H1 (cell line): ENCODE measurements around the gene SEMA4C. TPM values are rescaled to one million over a fixed set of nuclear protein-coding genes. Genes with fewer than 3 reads are reported as not detected.

Source experiments
- CHD2 ChIP-seq: IDR thresholded peaks from 2 replicates; pipeline ENCODE4 v1.6.1; 2012; ENCODE audit warnings: low read length, improper control_type of control experiment
- CTBP2 ChIP-seq: IDR thresholded peaks from 2 replicates; pipeline ENCODE4 v1.7.0; 2011; ENCODE audit warnings: borderline replicate concordance, mild to moderate bottlenecking, moderate library complexity, mixed read lengths, low read length; ENCODE audit not compliant: insufficient read depth, insufficient read length
- EP300 ChIP-seq, 2 experiments: IDR thresholded peaks; 1 replicate in 1 of 2; 2 replicates in 1 of 2; pipeline ENCODE4 v1.6.1; 2011 to 2012; ENCODE audit warnings: low read depth in 2 of 2, low read length in 2 of 2, mild to moderate bottlenecking in 2 of 2, borderline replicate concordance in 1 of 2, inconsistent platforms in 1 of 2, moderate library complexity in 1 of 2
- POU5F1 ChIP-seq: IDR thresholded peaks from 2 replicates; pipeline ENCODE4 v1.6.1; 2011; ENCODE audit warnings: low read depth, mild to moderate bottlenecking, low read length, moderate library complexity
- RXRA ChIP-seq: IDR thresholded peaks from 2 replicates; pipeline ENCODE4 v1.6.1; 2011; ENCODE audit warnings: low read depth, mild to moderate bottlenecking, low read length, moderate library complexity; ENCODE audit not compliant: insufficient read depth
- TAF1 ChIP-seq: IDR thresholded peaks from 2 replicates; pipeline ENCODE4 v1.6.1; 2011; ENCODE audit warnings: mild to moderate bottlenecking, low read depth, low read length
- polyA plus RNA-seq, 7 experiments: library from polyadenylated mRNA; depleted of rRNA in 3 of 7; stranded (reverse) in 5 of 7; unstranded in 2 of 7; fragments of >200 nt in 5 of 7; fragments of 200-250 nt in 2 of 7; gene quantifications; 1 replicate in 5 of 7; 2 replicates in 1 of 7; 4 replicates in 1 of 7; pipeline versions ENCODE4 v1.2.1 to v1.2.3, GENCODE V29; 2011 to 2013; ENCODE audit warnings: missing spikeins in 2 of 7, mixed read lengths in 2 of 7
- total RNA-seq: library from RNA; stranded (reverse); fragmentation: NEBNext Ultra II Directional; extraction: Animal tissue kit (Norgen Biotek cat#: 25700); gene quantifications from 2 replicates; pipeline ENCODE4 v1.2.1, GENCODE V29; 2021

Gene SEMA4C
- total and polyA plus RNA-seq, 2 of the 8 experiments (the other 6 are each of a cell fraction or from before 2014, with no cell fraction given) = 47.5 to 67.3 TPM

DNA sequence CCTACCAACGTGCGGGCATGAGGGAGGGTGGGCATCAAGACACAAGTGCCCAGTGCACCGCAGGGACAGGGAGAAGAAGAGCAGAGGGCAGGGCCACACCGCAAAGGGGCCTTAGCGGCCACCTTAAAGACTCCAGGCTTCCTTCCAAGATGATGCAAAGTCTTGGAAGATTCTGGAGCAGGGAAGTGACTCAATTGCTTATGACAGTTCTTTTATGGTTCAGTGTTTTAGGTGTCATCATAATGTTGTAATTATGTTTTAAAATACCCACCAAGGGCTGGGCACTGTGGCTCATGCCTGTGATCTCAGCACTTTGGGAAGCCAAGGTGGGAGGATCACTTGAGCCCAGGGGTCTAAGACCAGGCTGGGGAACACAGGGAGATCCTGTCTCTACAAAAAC, 44.5 kb upstream of the SEMA4C start (continued):
- no peak for TF ChIP-seq CTBP2
- no peak for TF ChIP-seq EP300 (IDR thresholded peaks at IDR 0.05; ENCODE audit: borderline replicate concordance in 1 of 2, low read depth in 2 of 2, low read length in 2 of 2)
- TF ChIP-seq RXRA = no peak
- TF ChIP-seq POU5F1 = no peak
- TF ChIP-seq TAF1 = no peak
- no peak for TF ChIP-seq CHD2
